ENCODE data around the gene NELFB.

GRCh38 chr9:137304383-137305059 lies 49.4 kb downstream of the NELFB start:
- no peak for TF ChIP-seq CTCF (IDR thresholded peaks at IDR 0.05; ENCODE audit: low read depth, low read length, missing input control)
- no peak for TF ChIP-seq GABPA (IDR thresholded peaks at IDR 0.05 in 1 of 2, conservative IDR thresholded peaks at IDR 0.05 in 1 of 2)
- TF ChIP-seq SP1 (IDR thresholded peaks at IDR 0.05), result no peak
